T-cell (primary cell): ENCODE results near the gene CD2BP2. TPM values are rescaled to one million over a fixed set of nuclear protein-coding genes. Genes with fewer than 3 reads are reported as not detected.

Experiments
- ATAC-seq, 4 experiments: fragments of 200-7000 bp in 3 of 4; fragments of 150-1000 bp in 1 of 4; cut with Tn5 transposase; replicated peaks in 1 of 4; 1 replicate in 3 of 4; 2 replicates in 1 of 4; pipeline ENCODE4 v1.10.0; 2021; ENCODE audit warnings: moderate library complexity in 3 of 4, mild to moderate bottlenecking in 2 of 4, moderate number of reproducible peaks in 1 of 4
- CTCF ChIA-PET, 2 donors: fragments of 300-600 bp; sonication (Branson Sonifier 250); formaldehyde crosslinking; loops; one replicate each; lab custom pipeline; 2022; ENCODE audit warnings: antibody characterized with exemption in 2 of 2; lab: Charles Lee
- POLR2A ChIA-PET, 2 donors: fragments of 300-600 bp; sonication (Branson Sonifier 250); formaldehyde crosslinking; loops; one replicate each; lab custom pipeline; 2022; ENCODE audit warnings: antibody characterized with exemption in 2 of 2; lab: Charles Lee
- DNase-seq, 35 experiments: peaks; one replicate each; pipeline versions ENCODE4 v3.0.0 to v3.0.0-alpha.2; 2013 to 2023
- H3K27ac ChIP-seq: one replicate; pipeline ENCODE4 v1.5.1; 2013; ENCODE audit warnings: low read length
- H3K27me3 ChIP-seq, 2 experiments: replicated peaks in 1 of 2; 1 replicate in 1 of 2; 2 replicates in 1 of 2; pipeline versions ENCODE4 v1.6.1 to v1.7.0; 2013; ENCODE audit warnings: low read length in 1 of 2, mixed read lengths in 1 of 2; ENCODE audit not compliant: control insufficient read depth in 2 of 2, insufficient read depth in 2 of 2; ENCODE audit errors: extremely low read depth in 1 of 2
- H3K36me3 ChIP-seq, 2 donors: 1 replicate in 1 of 2; 2 replicates in 1 of 2; pipeline versions ENCODE4 v1.6.1 to v1.7.0; 2013; ENCODE audit warnings: low read length in 1 of 2; ENCODE audit not compliant: control insufficient read depth in 2 of 2, insufficient read depth in 1 of 2; ENCODE audit errors: extremely low read depth in 1 of 2
- H3K4me1 ChIP-seq, 2 experiments: 1 replicate in 1 of 2; 2 replicates in 1 of 2; pipeline versions ENCODE4 v1.6.1 to v1.7.0; 2013; ENCODE audit warnings: low read length in 2 of 2, mixed read lengths in 1 of 2; ENCODE audit not compliant: insufficient read depth in 2 of 2, control insufficient read depth in 1 of 2; ENCODE audit errors: extremely low read depth in 1 of 2
- H3K4me3 ChIP-seq, 2 donors: 1 replicate in 1 of 2; 2 replicates in 1 of 2; pipeline versions ENCODE4 v1.5.1 to v1.7.0; 2013; ENCODE audit warnings: mild to moderate bottlenecking in 2 of 2, low read length in 1 of 2, moderate library complexity in 1 of 2; ENCODE audit not compliant: control insufficient read depth in 1 of 2; ENCODE audit errors: extremely low read depth in 1 of 2
- H3K9me3 ChIP-seq: 2 replicates; pipeline ENCODE4 v1.7.0; 2013
- H3K27ac Mint-ChIP-seq, 2 donors: one replicate each; pipeline ENCODE4 v1.8.0; 2020 to 2021; ENCODE audit warnings: mild to moderate bottlenecking in 2 of 2, mixed read lengths in 2 of 2
- H3K27me3 Mint-ChIP-seq, 2 donors: one replicate each; pipeline ENCODE4 v1.8.0; 2021 to 2022; ENCODE audit warnings: mixed read lengths in 2 of 2
- H3K36me3 Mint-ChIP-seq: one replicate; pipeline ENCODE4 v1.8.0; 2021; ENCODE audit warnings: mixed read lengths
- H3K4me1 Mint-ChIP-seq, 3 donors: one replicate each; pipeline ENCODE4 v1.8.0; 2020 to 2022; ENCODE audit warnings: mixed read lengths in 3 of 3, mild to moderate bottlenecking in 1 of 3
- H3K4me3 Mint-ChIP-seq, 3 donors: one replicate each; pipeline ENCODE4 v1.8.0; 2020 to 2022; ENCODE audit warnings: mild to moderate bottlenecking in 3 of 3, mixed read lengths in 3 of 3, moderate library complexity in 3 of 3
- H3K9me3 Mint-ChIP-seq, 3 donors: one replicate each; pipeline ENCODE4 v1.8.0; 2020 to 2022; ENCODE audit warnings: mixed read lengths in 3 of 3
- WGBS: methylation state at CpG from one replicate; pipeline ENCODE4 v1.1.5; 2013; ENCODE audit warnings: missing lambda C conversion rate; ENCODE audit not compliant: insufficient coverage; 5-methylcytosine and 5-hydroxymethylcytosine counted together
- total RNA-seq, 35 experiments: library from RNA in 6 of 35; stranded (reverse) in 6 of 35; fragments of 120-200 nt in 1 of 35; gene quantifications; one replicate each; pipeline versions ENCODE4 v1.2.1 to v1.2.4 and lab custom pipeline; 2013 to 2026

Gene CD2BP2
- total RNA-seq, 5 donors from 2014 or later (not counting 1 experiment from before 2014, with no cell fraction given) = 38.9 to 80.3 (median 73.3) TPM

DNA sequence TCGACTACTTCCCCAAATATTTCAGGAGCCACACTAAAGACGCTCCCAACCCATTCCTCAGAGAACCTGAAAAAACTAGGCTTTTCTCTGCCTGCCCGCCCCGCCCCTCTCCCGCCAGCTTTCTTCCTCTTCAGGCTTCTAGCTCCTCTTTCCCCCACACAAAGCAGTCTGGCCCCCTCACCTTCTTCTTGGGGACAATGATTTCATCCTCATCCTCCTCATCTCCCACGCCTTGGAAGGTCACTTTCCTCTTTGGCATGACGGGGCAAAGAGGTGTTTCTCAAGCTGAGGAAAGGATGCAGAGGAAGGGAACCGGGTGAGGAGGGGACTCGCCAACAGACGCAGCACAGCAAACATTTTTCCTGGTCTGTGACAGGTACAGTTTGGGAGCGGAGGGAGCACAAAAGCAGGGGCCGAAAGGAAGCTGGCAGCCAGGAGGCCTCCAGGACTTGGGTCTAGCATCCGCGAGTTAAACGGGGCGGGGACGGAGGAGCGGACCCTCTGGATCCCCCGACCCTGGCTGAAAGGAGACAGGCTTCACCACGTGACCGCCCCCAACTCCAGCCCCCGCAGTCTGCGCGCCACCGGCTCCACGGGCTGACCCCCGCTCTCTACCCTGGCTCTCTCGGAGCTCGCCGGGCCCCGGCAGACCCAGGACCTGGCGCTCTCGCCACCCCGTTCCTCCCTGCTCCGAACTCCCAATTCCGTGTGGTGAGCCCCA is 525 bp downstream of the CD2BP2 start:
- under 1% methylated on average over 26 of the region's 36 CpGs for WGBS
- Histone ChIP-seq H3K4me3 (peak overlapping the region; percentile 81), H3K9me3 (no peaks in the 10 kb centered on the region), H3K27ac (peak overlapping the region; percentile 83), H3K4me1 (peaks cover 2 to 60% of the 10 kb centered on the region in 2 experiments), H3K36me3 (peaks cover 31 to 55% of the 10 kb centered on the region in 2 donors), H3K27me3 (no peaks in the 10 kb centered on the region)
- ATAC-seq (peak; percentile 26 to 47 (median 39)), DNase-seq (no peak)
- H3K4me1 Mint-ChIP-seq = peaks cover 30 to 48% (median 33%) of the 10 kb centered on the region in 3 donors
- H3K4me3 Mint-ChIP-seq = peak overlapping the region; percentile 92 to 94 (median 93)
- no peaks in the 10 kb centered on the region for H3K27me3 Mint-ChIP-seq
- H3K9me3 Mint-ChIP-seq = no peaks in the 10 kb centered on the region
- peaks cover 9% of the 10 kb centered on the region for H3K36me3 Mint-ChIP-seq
- POLR2A ChIA-PET = interaction anchor here in 1 of 2 donors (0.5 to 0.6 kb wide), 2 partner anchors 26 to 594 kb away, joined by 3 read pairs; no protein-coding TSS in a partner anchor
- peak overlapping the region; percentile 96 to 97 for H3K27ac Mint-ChIP-seq
- CTCF ChIA-PET = interaction anchor here in 1 of 2 donors (0.8 to 2.7 kb wide), 3 partner anchors 15 to 55 kb away, joined by 3 to 9 read pairs (median 6); partner anchors contain the start of gene TBC1D10B

- peaks cover 21 to 46% of the 10 kb centered on the region in 2 donors for H3K36me3 ChIP-seq
Observed at GRCh38 chr16:30353438-30354129, 1.5 kb downstream of the CD2BP2 start.

GRCh38 chr16:30352488-30353401 is 2.4 kb downstream of the CD2BP2 start:
- H3K27ac ChIP-seq = no peak overlapping the region
- no peak for DNase-seq
- no peaks in the 10 kb centered on the region for H3K27me3 Mint-ChIP-seq
- peaks cover 2 to 66% of the 10 kb centered on the region in 2 experiments for H3K4me1 ChIP-seq
- H3K27ac Mint-ChIP-seq = peak overlapping the region in 1 of 2 donors; percentile 34
- peak overlapping the region; percentile 38 to 61 (median 49) for H3K4me3 Mint-ChIP-seq
- H3K36me3 Mint-ChIP-seq = peaks cover 11% of the 10 kb centered on the region
- POLR2A ChIA-PET = no interaction called here
- peaks cover 18 to 38% of the 10 kb centered on the region in 2 donors for H3K36me3 ChIP-seq
- no peaks in the 10 kb centered on the region for H3K27me3 ChIP-seq
- H3K4me1 Mint-ChIP-seq = peaks cover 30 to 52% (median 34%) of the 10 kb centered on the region in 3 donors
- no peak overlapping the region for H3K4me3 ChIP-seq
- H3K9me3 Mint-ChIP-seq = no peaks in the 10 kb centered on the region
- no peak for ATAC-seq
- 100% methylated on average over 5 of the region's 14 CpGs for WGBS
- CTCF ChIA-PET = no interaction called here
- no peaks in the 10 kb centered on the region for H3K9me3 ChIP-seq

More at GRCh38 chr16:30353438-30354129, 1.5 kb downstream of the CD2BP2 start:
- Mint-ChIP-seq H3K4me1 (peaks cover 30 to 52% (median 34%) of the 10 kb centered on the region in 3 donors), H3K36me3 (peaks cover 11% of the 10 kb centered on the region), H3K27me3 (no peaks in the 10 kb centered on the region), H3K27ac (peak overlapping the region in 1 of 2 donors; percentile 72), H3K4me3 (peak overlapping the region; percentile 92 to 94 (median 93)), H3K9me3 (no peaks in the 10 kb centered on the region)
- Histone ChIP-seq H3K4me3 (no peak overlapping the region), H3K27me3 (no peaks in the 10 kb centered on the region), H3K27ac (no peak overlapping the region), H3K4me1 (peaks cover 2 to 64% of the 10 kb centered on the region in 2 experiments), H3K9me3 (no peaks in the 10 kb centered on the region)
- ChIA-PET CTCF (interaction anchor here in 1 of 2 donors (1.5 kb wide), 1 partner anchor 56 kb away, joined by 6 read pairs; no protein-coding TSS in a partner anchor), POLR2A (interaction anchor here in 1 of 2 donors (0.5 to 0.6 kb wide), 2 partner anchors 27 to 595 kb away, joined by 3 read pairs; no protein-coding TSS in a partner anchor)
- DNase-seq (no peak), ATAC-seq (no peak)
- WGBS = 97% methylated on average over 17 of the region's 23 CpGs

GRCh38 chr16:30351586-30352419 is 3.3 kb downstream of the CD2BP2 start:
- peaks cover 11% of the 10 kb centered on the region for H3K36me3 Mint-ChIP-seq
- WGBS = 96% methylated on average over 6 of the region's 11 CpGs
- H3K27me3 Mint-ChIP-seq = no peaks in the 10 kb centered on the region
- peaks cover 2 to 68% of the 10 kb centered on the region in 2 experiments for H3K4me1 ChIP-seq
- no peaks in the 10 kb centered on the region for H3K27me3 ChIP-seq
- no peak overlapping the region for H3K4me3 ChIP-seq
- H3K27ac Mint-ChIP-seq = no peak overlapping the region
- H3K27ac ChIP-seq = no peak overlapping the region
- ATAC-seq (no peak), DNase-seq (no peak)
- no peaks in the 10 kb centered on the region for H3K9me3 ChIP-seq
- ChIA-PET POLR2A (interaction anchor here in 1 of 2 donors (0.5 kb wide), 1 partner anchor 16 kb away, joined by 5 read pairs; no protein-coding TSS in a partner anchor), CTCF (no interaction called here)
- H3K9me3 Mint-ChIP-seq = no peaks in the 10 kb centered on the region
- H3K4me3 Mint-ChIP-seq = no peak overlapping the region
- H3K36me3 ChIP-seq = peaks cover 12 to 38% of the 10 kb centered on the region in 2 donors
- peaks cover 30 to 52% (median 34%) of the 10 kb centered on the region in 3 donors for H3K4me1 Mint-ChIP-seq

GRCh38 chr16:30351001-30351441 is 4.1 kb downstream of the CD2BP2 start:
- Histone ChIP-seq H3K27ac (peak overlapping the region; percentile 33), H3K4me1 (peaks cover 2 to 61% of the 10 kb centered on the region in 2 experiments), H3K9me3 (no peaks in the 10 kb centered on the region), H3K4me3 (no peak overlapping the region), H3K36me3 (peaks cover 12 to 38% of the 10 kb centered on the region in 2 donors), H3K27me3 (no peaks in the 10 kb centered on the region)
- ChIA-PET CTCF (no interaction called here), POLR2A (no interaction called here)
- H3K27ac Mint-ChIP-seq = peak overlapping the region; percentile 5 to 72
- H3K4me1 Mint-ChIP-seq = peaks cover 25 to 48% (median 30%) of the 10 kb centered on the region in 3 donors
- ATAC-seq (no peak), DNase-seq (no peak)
- H3K9me3 Mint-ChIP-seq = no peaks in the 10 kb centered on the region
- no peak overlapping the region for H3K4me3 Mint-ChIP-seq
- WGBS = 88% methylated on average over 15 of the region's 15 CpGs
- H3K27me3 Mint-ChIP-seq = no peaks in the 10 kb centered on the region
- peaks cover 11% of the 10 kb centered on the region for H3K36me3 Mint-ChIP-seq
